SK-N-SH (cell line): Measurements from ENCODE around the gene SPIN1.

ENCODE experiments used
- EZH2phosphoT487 ChIP-seq: fragments of 200-600 bp; sonication (generic); IDR thresholded peaks from 2 replicates; pipeline ENCODE4 v1.6.1; 2017; ENCODE audit warnings: low read depth, mixed run types, mild to moderate bottlenecking, antibody characterized with exemption, moderate library complexity, borderline replicate concordance
- RAD21 ChIP-seq: IDR thresholded peaks from 2 replicates; pipeline ENCODE4 v1.6.1; 2012; ENCODE audit warnings: mild to moderate bottlenecking, low read length
- RCOR1 ChIP-seq: fragments of 150-350 bp; IDR thresholded peaks from 2 replicates; pipeline ENCODE4 v1.6.1; 2017; ENCODE audit warnings: antibody characterized with exemption, low read length
- YY1 ChIP-seq: IDR thresholded peaks from 2 replicates; pipeline ENCODE4 v1.4.0; 2012; ENCODE audit warnings: low read depth, mild to moderate bottlenecking
- TF ChIP-seq, protein P1 (sequence below): fragments of 200-600 bp; sonication (generic); IDR thresholded peaks from 2 replicates; pipeline ENCODE4 v1.6.1; 2017; ENCODE audit warnings: antibody characterized with exemption, mild to moderate bottlenecking, moderate library complexity
- TF ChIP-seq, protein P2 (sequence below): fragments of 150-350 bp; IDR thresholded peaks from 2 replicates; pipeline ENCODE4 v1.6.1; 2017; ENCODE audit warnings: antibody characterized with exemption, low read length, low read depth, borderline replicate concordance
- TF ChIP-seq, protein P3 (sequence below): IDR thresholded peaks from 2 replicates; pipeline ENCODE4 v1.4.0; 2012; ENCODE audit warnings: low read depth, borderline replicate concordance

DNA sequence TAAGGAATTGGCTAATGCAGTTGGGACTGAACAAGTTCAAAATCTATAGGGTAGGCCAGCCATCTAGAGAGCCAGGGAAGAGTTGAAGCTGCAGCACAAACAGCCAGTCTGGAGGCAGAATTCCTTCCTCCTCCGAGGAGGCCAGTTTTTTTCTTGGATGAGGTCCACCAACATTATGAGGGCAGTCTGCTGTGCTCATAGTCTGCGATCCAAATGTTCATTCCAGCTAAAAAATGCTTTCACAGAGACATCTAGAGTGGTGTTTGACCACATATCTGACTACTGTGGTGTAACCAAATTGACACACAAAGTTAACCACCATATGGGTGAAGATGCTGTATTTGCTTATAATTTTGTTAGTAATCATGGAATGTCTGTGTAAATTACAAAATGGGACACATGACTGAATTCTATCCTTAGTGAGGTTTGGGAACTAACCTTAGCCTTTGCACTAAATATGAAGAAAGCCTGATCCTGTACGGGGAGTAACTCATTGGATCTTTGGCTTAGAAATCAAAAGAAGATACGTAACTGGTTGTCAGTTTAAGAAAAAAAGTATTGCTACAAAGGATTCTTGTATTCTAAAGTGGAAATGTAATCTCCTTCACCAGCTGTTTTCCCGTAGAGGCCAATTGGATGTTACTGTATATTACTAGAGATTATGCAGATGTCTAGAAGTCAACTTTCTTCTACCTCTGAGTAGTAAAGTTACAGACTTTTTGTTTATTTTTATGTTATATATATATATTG lies 70.6 kb downstream of the SPIN1 start:
- TF ChIP-seq, protein P1, sequence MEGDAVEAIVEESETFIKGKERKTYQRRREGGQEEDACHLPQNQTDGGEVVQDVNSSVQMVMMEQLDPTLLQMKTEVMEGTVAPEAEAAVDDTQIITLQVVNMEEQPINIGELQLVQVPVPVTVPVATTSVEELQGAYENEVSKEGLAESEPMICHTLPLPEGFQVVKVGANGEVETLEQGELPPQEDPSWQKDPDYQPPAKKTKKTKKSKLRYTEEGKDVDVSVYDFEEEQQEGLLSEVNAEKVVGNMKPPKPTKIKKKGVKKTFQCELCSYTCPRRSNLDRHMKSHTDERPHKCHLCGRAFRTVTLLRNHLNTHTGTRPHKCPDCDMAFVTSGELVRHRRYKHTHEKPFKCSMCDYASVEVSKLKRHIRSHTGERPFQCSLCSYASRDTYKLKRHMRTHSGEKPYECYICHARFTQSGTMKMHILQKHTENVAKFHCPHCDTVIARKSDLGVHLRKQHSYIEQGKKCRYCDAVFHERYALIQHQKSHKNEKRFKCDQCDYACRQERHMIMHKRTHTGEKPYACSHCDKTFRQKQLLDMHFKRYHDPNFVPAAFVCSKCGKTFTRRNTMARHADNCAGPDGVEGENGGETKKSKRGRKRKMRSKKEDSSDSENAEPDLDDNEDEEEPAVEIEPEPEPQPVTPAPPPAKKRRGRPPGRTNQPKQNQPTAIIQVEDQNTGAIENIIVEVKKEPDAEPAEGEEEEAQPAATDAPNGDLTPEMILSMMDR = no peak
- no peak for TF ChIP-seq YY1
- TF ChIP-seq EZH2phosphoT487 = no peak
- TF ChIP-seq, protein P2, sequence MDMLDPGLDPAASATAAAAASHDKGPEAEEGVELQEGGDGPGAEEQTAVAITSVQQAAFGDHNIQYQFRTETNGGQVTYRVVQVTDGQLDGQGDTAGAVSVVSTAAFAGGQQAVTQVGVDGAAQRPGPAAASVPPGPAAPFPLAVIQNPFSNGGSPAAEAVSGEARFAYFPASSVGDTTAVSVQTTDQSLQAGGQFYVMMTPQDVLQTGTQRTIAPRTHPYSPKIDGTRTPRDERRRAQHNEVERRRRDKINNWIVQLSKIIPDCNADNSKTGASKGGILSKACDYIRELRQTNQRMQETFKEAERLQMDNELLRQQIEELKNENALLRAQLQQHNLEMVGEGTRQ = no peak
- TF ChIP-seq, protein P3, sequence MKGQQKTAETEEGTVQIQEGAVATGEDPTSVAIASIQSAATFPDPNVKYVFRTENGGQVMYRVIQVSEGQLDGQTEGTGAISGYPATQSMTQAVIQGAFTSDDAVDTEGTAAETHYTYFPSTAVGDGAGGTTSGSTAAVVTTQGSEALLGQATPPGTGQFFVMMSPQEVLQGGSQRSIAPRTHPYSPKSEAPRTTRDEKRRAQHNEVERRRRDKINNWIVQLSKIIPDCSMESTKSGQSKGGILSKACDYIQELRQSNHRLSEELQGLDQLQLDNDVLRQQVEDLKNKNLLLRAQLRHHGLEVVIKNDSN = no peak
- TF ChIP-seq RAD21 = no peak
- no peak for TF ChIP-seq RCOR1
